Measurements from ENCODE around the gene TCP1. TPM values are rescaled to one million over a fixed set of nuclear protein-coding genes. Genes with fewer than 3 reads are reported as not detected.
A peak's percentile ranks its signal among the peaks of the same experiment; 100 is the strongest.

The TCP1 gene
- total RNA-seq, 3 donors from 2014 or later: 139 to 205 (median 170) TPM

- intact Hi-C loops (cut with DNase I, micrococcal nuclease): no loop called here
- H3K4me3 ChIP-seq: no peak overlapping the region
- H3K9me3 ChIP-seq: no peaks in the 10 kb centered on the region
- H3K4me1 ChIP-seq (ENCODE audit: low read depth): no peaks in the 10 kb centered on the region
- ATAC-seq (no peak), DNase-seq (no peak)
- H3K36me3 ChIP-seq (ENCODE audit: low read depth): no peaks in the 10 kb centered on the region
- TF ChIP-seq CTCF (IDR thresholded peaks at IDR 0.05): no peak
These were observed 44.2 kb upstream of the TCP1 start for GRCh38 chr6:159833556-159833955.

- Histone ChIP-seq H3K4me1 (ENCODE audit: low read depth) (no peaks in the 10 kb centered on the region), H3K9me3 (no peaks in the 10 kb centered on the region), H3K4me3 (no peak overlapping the region), H3K36me3 (ENCODE audit: low read depth) (no peaks in the 10 kb centered on the region)
- DNase-seq (no peak), ATAC-seq (peak; percentile 27)
- TF ChIP-seq CTCF (IDR thresholded peaks at IDR 0.05): no peak
- intact Hi-C loops (cut with DNase I, micrococcal nuclease): no loop called here
These were observed 43.5 kb upstream of the TCP1 start for GRCh38 chr6:159832946-159833345.

- DNase-seq (no peak), ATAC-seq (peak; percentile 64)
- no peak for TF ChIP-seq CTCF (IDR thresholded peaks at IDR 0.05)
- Histone ChIP-seq H3K4me3 (no peak overlapping the region), H3K36me3 (ENCODE audit: low read depth) (no peaks in the 10 kb centered on the region), H3K4me1 (ENCODE audit: low read depth) (no peaks in the 10 kb centered on the region), H3K9me3 (no peaks in the 10 kb centered on the region)
- intact Hi-C loops (cut with DNase I, micrococcal nuclease): no loop called here
These were observed 41.9 kb upstream of the TCP1 start for GRCh38 chr6:159831373-159831679.

GRCh38 chr6:159830501-159831372 is 41.3 kb upstream of the TCP1 start:
- intact Hi-C loops (cut with DNase I, micrococcal nuclease): no loop called here
- H3K36me3 ChIP-seq (ENCODE audit: low read depth): no peaks in the 10 kb centered on the region
- TF ChIP-seq CTCF (IDR thresholded peaks at IDR 0.05): no peak
- no peaks in the 10 kb centered on the region for H3K4me1 ChIP-seq (ENCODE audit: low read depth)
- H3K4me3 ChIP-seq: no peak overlapping the region
- DNase-seq (no peak), ATAC-seq (no peak)
- no peaks in the 10 kb centered on the region for H3K9me3 ChIP-seq

GRCh38 chr6:159829526-159829925 is 40.1 kb upstream of the TCP1 start:
- intact Hi-C loops (cut with DNase I, micrococcal nuclease): no loop called here
- ATAC-seq: no peak
- no peak for TF ChIP-seq CTCF (IDR thresholded peaks at IDR 0.05)
- DNase-seq: no peak
- no peaks in the 10 kb centered on the region for H3K36me3 ChIP-seq (ENCODE audit: low read depth)
- no peak overlapping the region for H3K4me3 ChIP-seq
- no peaks in the 10 kb centered on the region for H3K9me3 ChIP-seq
- H3K4me1 ChIP-seq (ENCODE audit: low read depth): no peaks in the 10 kb centered on the region
